Kidney tubule cell (primary cell): ENCODE measurements around the gene BSN.
A peak's percentile ranks its signal among the peaks of the same experiment; 100 is the strongest.
"Not testable (repeated sequence)": the region's sequence is repeated elsewhere in the genome, so short reads cannot be mapped to it uniquely, and the experiment has no call there.

Experiments used
- DNase-seq: peaks from one replicate; pipeline ENCODE4 v3.0.0-alpha.2; 2018; ENCODE audit warnings: low spot score

BSN gene

GRCh38 chr3:49673715-49674496 lies 119.6 kb downstream of the BSN start, which contains the start of gene APEH:
Gene APEH, plus strand, starts transcription at chr3:49674351. Its CDS starts 51 bp downstream, at chr3:49674402.
- DNase-seq, result peak; percentile 99

- no peak for DNase-seq
Measured at GRCh38 chr3:49674497-49674983, 120.3 kb downstream of the BSN start.

- DNase-seq, result no peak
Measured at GRCh38 chr3:49675912-49676311, 121.6 kb downstream of the BSN start.

GRCh38 chr3:49680493-49681231 lies 126.4 kb downstream of the BSN start:
- DNase-seq, result no peak

- DNase-seq, result no peak
Measured at GRCh38 chr3:49681232-49681522, 126.9 kb downstream of the BSN start.

- no peak for DNase-seq
Measured at GRCh38 chr3:49681543-49681942, 127.3 kb downstream of the BSN start.

GRCh38 chr3:49683162-49683561 lies 128.9 kb downstream of the BSN start:
- peak; percentile 83 for DNase-seq

GRCh38 chr3:49684453-49684852 lies 130.2 kb downstream of the BSN start:
- DNase-seq, result not testable (repeated sequence)

GRCh38 chr3:49685103-49685502 lies 130.8 kb downstream of the BSN start:
- not testable (repeated sequence) for DNase-seq

- not testable (repeated sequence) for DNase-seq
Measured at GRCh38 chr3:49685846-49686245, 131.6 kb downstream of the BSN start.

- peak; percentile 17 for DNase-seq
Measured at GRCh38 chr3:49686346-49686745, 132.1 kb downstream of the BSN start.

- peak; percentile 64 for DNase-seq
Measured at GRCh38 chr3:49686769-49687423, 132.6 kb downstream of the BSN start.

GRCh38 chr3:49687424-49687795 lies 133.1 kb downstream of the BSN start:
- DNase-seq, result not testable (repeated sequence)

- DNase-seq, result not testable (repeated sequence)
Measured at GRCh38 chr3:49688338-49689045, 134.2 kb downstream of the BSN start.

GRCh38 chr3:49689046-49689907 lies 135.0 kb downstream of the BSN start, which contains the start of the genes MST1 and RNF123:
Gene MST1, minus strand, starts transcription at chr3:49689474. Its CDS starts 783 bp downstream, at chr3:49688691.
Gene RNF123, plus strand, starts transcription at chr3:49689557. Its CDS starts 1,609 bp downstream, at chr3:49691166.
- peak; percentile 90 for DNase-seq

GRCh38 chr3:49689908-49690624 lies 135.8 kb downstream of the BSN start:
- DNase-seq, result not testable (repeated sequence)

GRCh38 chr3:49690856-49691255 lies 136.6 kb downstream of the BSN start:
- not testable (repeated sequence) for DNase-seq

- DNase-seq, result not testable (repeated sequence)
Measured at GRCh38 chr3:49691481-49691880, 137.2 kb downstream of the BSN start.

GRCh38 chr3:49694409-49695070 lies 140.3 kb downstream of the BSN start:
- DNase-seq, result not testable (repeated sequence)
